Measurements from ENCODE around the gene RMND1. TPM values are rescaled to one million over a fixed set of nuclear protein-coding genes. Genes with fewer than 3 reads are reported as not detected.

The RMND1 gene, protein sequence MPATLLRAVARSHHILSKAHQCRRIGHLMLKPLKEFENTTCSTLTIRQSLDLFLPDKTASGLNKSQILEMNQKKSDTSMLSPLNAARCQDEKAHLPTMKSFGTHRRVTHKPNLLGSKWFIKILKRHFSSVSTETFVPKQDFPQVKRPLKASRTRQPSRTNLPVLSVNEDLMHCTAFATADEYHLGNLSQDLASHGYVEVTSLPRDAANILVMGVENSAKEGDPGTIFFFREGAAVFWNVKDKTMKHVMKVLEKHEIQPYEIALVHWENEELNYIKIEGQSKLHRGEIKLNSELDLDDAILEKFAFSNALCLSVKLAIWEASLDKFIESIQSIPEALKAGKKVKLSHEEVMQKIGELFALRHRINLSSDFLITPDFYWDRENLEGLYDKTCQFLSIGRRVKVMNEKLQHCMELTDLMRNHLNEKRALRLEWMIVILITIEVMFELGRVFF
- 29.5 and 42.9 TPM in 2 replicates for total RNA-seq

DNA sequence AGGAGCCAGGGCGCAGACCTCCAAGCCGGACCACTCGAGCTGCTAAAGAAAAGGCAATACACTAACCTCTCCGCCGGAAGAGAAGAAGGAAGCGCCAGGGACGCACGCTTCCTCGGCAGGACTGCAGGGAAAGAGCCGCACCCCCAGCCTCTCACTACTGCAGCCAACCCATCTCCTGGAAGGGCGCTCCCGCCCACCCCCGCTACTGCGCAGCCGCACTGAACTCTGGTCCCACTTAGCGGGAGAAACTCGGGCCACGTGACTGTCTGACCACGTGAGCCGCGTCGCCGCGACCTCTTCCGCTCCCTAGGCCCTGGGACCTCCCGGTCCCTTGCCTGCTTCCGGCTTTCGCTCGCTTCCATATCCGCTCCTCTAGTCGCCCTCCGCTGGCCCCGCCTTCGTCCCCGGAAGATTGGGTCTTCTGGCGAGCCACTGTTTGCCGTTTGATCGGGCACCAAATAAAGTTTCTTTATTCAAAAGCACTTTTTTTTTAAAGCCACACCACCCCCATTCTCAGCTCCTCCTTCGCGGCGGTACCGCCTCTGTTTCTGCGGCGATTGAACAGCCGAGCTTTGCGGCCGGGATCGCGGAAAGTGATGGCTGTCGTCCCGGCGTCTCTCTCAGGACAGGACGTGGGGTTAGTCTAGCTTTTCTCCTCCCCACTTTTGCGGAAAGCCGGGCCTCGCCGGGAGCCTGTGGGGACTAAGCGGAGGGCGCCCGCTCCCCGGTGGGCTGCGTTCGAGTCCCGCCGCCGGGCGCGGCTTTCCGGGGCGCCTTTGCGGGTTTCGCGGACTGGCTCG, at the start of gene RMND1:
TSS of gene RMND1 (minus strand) at position 177 of the 800 bp plus-strand sequence. CDS start 6,315 bp downstream, outside the sequence.

DNA sequence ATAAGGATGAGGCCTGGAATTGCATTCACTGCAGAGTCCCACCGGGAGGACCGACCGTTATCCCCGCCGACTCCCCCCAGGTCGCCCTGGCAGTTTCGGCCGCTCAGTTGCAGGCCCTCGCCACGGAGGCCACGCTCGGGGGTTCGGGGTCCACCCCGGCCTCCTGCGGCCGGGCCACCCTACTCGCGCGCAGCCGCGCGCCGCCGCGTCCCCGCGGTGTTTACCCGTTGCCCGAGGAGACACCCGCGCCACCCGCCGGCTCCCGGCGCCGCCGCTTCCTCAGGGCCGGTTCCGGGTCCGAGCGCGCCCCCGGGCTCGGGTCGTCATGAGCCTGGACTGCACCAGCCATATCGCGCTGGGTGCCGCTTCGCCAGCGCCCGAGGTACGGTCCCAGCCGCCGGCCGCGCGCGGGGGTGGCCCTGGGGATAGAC, 41.9 kb upstream of the RMND1 start, which contains the start of gene CCDC170:
TSS of gene CCDC170 (plus strand) at position 214 of the 431 bp plus-strand sequence. CDS start at position 326, 112 bp downstream.

DNA sequence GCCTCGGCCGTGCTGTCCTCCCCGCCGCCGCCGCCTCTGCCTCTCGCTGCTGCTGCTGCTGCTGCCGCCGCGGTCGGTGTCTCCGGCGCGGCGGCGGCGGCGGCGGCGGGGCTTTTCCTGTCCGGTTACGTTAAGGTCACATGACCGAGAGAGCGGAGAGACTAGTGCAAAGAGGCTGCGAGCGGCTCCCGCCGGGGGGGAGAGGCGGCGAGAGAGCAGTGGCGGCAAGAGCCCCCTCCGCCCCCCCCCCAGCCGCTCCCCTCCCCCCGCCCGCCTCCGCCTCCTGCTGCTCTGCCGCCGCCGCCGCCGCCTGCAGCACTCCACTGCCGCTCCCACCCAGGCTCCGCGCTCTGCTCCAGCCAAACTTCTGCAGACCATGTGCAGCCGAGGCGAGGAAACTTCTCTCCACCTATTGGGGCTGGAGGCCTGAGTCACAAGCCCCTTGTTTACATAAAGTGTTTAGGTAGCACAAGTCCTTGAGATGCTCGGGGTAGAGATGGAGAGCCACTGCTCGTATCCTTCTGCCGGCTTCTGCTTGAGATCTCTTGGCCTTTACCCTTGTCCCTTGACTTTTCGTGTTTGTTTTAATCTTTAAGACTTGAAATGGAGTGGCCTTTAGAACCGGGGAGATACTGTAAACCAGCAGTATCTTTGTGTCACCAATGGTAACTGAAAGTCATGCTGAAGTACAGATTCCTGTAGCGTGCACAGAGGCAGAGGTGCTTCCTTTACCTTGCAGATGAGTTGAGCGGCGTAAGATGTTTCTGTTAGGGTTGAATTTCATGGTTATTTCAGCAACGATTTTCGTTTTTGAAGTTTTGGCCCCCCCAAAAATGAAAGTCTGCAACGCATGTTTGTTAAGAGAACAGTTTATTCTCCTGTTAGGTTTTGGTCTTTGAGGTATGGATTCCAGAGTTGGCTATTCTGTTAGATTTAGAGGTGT, 60.2 kb downstream of the RMND1 start, which contains the start of gene ZBTB2:
TSS of gene ZBTB2 (minus strand) at position 89 of the 943 bp plus-strand sequence. CDS start 17,922 bp downstream, outside the sequence.

Other genes starting within 250 kb of the RMND1 start
- gene AKAP12, start 212.2 kb downstream of the RMND1 start, total RNA-seq: 113 and 143 TPM in 2 replicates
- 7.9 and 9.8 TPM in 2 replicates for gene ZBTB2, start 60.6 kb downstream of the RMND1 start, total RNA-seq
- gene CCDC170, start 41.9 kb upstream of the RMND1 start, total RNA-seq: 0.47 and 1.5 TPM in 2 replicates

Data from bronchial smooth muscle cell (primary cell).